Fibroblast of lung (primary cell): ENCODE results near the gene IL17REL. TPM values are rescaled to one million over a fixed set of nuclear protein-coding genes. Genes with fewer than 3 reads are reported as not detected.
A peak's percentile ranks its signal among the peaks of the same experiment; 100 is the strongest.

Experiments used
- DNase-seq, 2 donors: peaks; one replicate each; pipeline versions ENCODE4 v3.0.0 to v3.0.0-alpha.2; 2010; ENCODE audit warnings: low read depth in 2 of 2
- H2AFZ ChIP-seq: 2 replicates; pipeline ENCODE4 v1.5.1; 2012; ENCODE audit warnings: low read length, control low read depth, inconsistent platforms
- H3K27ac ChIP-seq: 2 replicates; pipeline ENCODE4 v1.5.1; 2011; ENCODE audit warnings: low read length, control low read depth; ENCODE audit not compliant: insufficient read depth
- H3K27me3 ChIP-seq: 2 replicates; pipeline ENCODE4 v1.5.1; 2011; ENCODE audit warnings: mild to moderate bottlenecking, low read length; ENCODE audit not compliant: control insufficient read depth, insufficient read depth
- H3K36me3 ChIP-seq: 2 replicates; pipeline ENCODE4 v1.5.1; 2011; ENCODE audit warnings: low read length; ENCODE audit not compliant: control insufficient read depth, insufficient read depth
- H3K4me1 ChIP-seq: 2 replicates; pipeline ENCODE4 v1.5.1; 2011; ENCODE audit warnings: low read length; ENCODE audit not compliant: control insufficient read depth, insufficient read depth; ENCODE audit errors: extremely low read depth
- H3K4me2 ChIP-seq: 2 replicates; pipeline ENCODE4 v1.5.1; 2011; ENCODE audit warnings: low read length, control low read depth; ENCODE audit not compliant: insufficient read depth; ENCODE audit errors: extremely low read depth
- H3K4me3 ChIP-seq, 4 experiments: fragments of 200-600 bp in 1 of 4; sonication (generic) in 1 of 4; replicated peaks in 1 of 4; 2 replicates each; pipeline ENCODE4 v1.5.1; 2011 to 2016; ENCODE audit warnings: low read length in 4 of 4, low read depth in 3 of 4, mild to moderate bottlenecking in 3 of 4, control low read depth in 2 of 4, inconsistent platforms in 1 of 4, mixed read lengths in 1 of 4; ENCODE audit not compliant: insufficient read depth in 1 of 4; ENCODE audit errors: control extremely low read depth in 1 of 4
- H3K79me2 ChIP-seq: 2 replicates; pipeline ENCODE4 v1.5.1; 2012; ENCODE audit warnings: mild to moderate bottlenecking, low read length, inconsistent platforms; ENCODE audit not compliant: control insufficient read depth, insufficient read depth
- H3K9ac ChIP-seq: 2 replicates; pipeline ENCODE4 v1.5.1; 2011; ENCODE audit warnings: mild to moderate bottlenecking, low read length, control low read depth; ENCODE audit not compliant: insufficient read depth
- H3K9me3 ChIP-seq: 2 replicates; pipeline ENCODE4 v1.5.1; 2012; ENCODE audit warnings: low read depth, low read length; ENCODE audit not compliant: control insufficient read depth, insufficient read depth
- H4K20me1 ChIP-seq: 2 replicates; pipeline ENCODE4 v1.5.1; 2011; ENCODE audit warnings: low read length; ENCODE audit not compliant: control insufficient read depth, insufficient read depth; ENCODE audit errors: extremely low read depth
- EZH2 ChIP-seq: IDR thresholded peaks from 2 replicates; pipeline ENCODE4 v1.5.1; 2012; ENCODE audit warnings: low read length, control low read depth, mild to moderate bottlenecking; ENCODE audit errors: missing control alignments
- polyA plus RNA-seq, 2 donors: library from polyadenylated mRNA; depleted of rRNA in 1 of 2; stranded (reverse) in 1 of 2; unstranded in 1 of 2; fragments of >200 nt; gene quantifications; 2 replicates each; pipeline ENCODE4 v1.2.1, GENCODE V29; 2011 to 2012; ENCODE audit warnings: missing spikeins in 1 of 2
- total RNA-seq: library from RNA; depleted of rRNA; stranded (reverse); fragments of >200 nt; gene quantifications from 2 replicates; pipeline ENCODE4 v1.2.1, GENCODE V29; 2014
- TF ChIP-seq, protein P1 (sequence below), 2 donors: IDR thresholded peaks in 1 of 2; conservative IDR thresholded peaks in 1 of 2; 1 replicate in 1 of 2; 2 replicates in 1 of 2; pipeline ENCODE4 v1.5.1; 2011 to 2012; ENCODE audit warnings: low read length in 2 of 2, control low read depth in 1 of 2, inconsistent platforms in 1 of 2, low read depth in 1 of 2, mild to moderate bottlenecking in 1 of 2

IL17REL gene
- total and polyA plus RNA-seq, 2 donors (not counting 1 experiment from before 2014, with no cell fraction given), result under 0.01 TPM; not detected in 1

DNA sequence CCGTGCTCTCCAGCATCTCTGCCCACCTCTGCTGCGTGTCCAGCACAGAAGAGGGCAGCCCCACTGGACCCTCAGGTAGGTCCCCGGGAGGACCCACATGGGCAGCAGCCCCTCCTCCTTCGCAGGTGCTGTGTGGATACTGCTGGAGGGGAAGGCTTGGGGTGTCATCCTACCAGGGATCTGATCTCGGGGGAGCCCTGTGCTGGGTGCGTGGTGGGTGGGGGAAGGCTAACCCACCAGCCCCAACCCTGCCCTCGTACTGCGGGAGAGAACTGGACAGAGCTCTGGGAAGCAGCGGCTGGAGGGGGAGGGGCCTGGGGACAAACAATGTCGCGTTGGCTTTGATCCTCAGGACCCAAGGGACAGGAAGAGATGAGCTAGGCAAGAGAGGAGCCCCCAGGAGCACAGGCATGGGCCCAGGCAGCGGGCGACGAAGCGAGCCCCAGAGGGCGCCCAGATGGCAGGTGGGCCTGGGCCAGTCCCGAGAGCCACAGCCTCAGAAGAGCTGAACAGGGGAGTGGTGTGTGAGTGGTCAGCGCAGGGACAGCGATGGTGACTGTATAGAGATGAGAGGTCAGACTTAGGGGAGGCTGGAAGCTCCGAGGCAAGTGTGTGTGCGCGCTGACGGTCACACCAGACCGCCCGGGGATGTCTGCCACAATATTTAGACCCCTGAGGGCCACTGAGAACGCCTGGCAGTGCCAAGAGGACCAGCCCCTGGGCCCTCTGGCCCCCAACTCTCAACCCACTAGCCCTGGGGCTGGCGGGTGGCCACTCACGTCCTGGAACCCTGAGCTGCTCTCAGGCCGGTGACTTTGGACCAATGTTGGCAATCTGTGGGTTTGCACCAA, 53.4 kb downstream of the IL17REL start:
- H3K27ac ChIP-seq, result no peak overlapping the region

DNA sequence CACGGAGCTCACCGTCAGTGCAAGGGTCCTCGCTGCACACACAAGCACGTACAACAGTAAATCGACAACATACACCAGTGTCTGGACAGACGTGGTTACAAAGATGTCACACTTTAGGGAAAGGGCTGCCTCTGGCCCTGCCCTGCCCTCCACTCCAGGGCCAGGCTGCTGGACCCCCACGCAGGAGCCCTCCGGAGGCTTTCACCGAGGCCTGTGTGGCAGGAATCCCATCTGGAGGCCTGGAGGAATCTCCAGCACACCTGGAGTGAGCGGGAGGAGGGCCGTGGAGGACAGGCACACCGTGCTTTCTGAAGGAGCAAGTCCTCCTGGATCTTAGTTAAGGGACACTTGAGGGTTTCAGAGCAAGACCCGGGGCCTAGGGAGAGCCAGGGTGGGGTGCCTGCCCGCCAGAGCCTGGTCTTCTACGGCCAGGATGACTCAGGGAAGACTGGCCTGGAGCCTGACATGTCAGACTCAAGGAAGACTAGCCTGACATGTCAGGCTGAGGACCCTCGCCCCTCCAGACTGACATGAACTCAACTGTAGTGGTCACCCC, 54.1 kb downstream of the IL17REL start:
- TF ChIP-seq EZH2, result no peak
- TF ChIP-seq, protein P1, sequence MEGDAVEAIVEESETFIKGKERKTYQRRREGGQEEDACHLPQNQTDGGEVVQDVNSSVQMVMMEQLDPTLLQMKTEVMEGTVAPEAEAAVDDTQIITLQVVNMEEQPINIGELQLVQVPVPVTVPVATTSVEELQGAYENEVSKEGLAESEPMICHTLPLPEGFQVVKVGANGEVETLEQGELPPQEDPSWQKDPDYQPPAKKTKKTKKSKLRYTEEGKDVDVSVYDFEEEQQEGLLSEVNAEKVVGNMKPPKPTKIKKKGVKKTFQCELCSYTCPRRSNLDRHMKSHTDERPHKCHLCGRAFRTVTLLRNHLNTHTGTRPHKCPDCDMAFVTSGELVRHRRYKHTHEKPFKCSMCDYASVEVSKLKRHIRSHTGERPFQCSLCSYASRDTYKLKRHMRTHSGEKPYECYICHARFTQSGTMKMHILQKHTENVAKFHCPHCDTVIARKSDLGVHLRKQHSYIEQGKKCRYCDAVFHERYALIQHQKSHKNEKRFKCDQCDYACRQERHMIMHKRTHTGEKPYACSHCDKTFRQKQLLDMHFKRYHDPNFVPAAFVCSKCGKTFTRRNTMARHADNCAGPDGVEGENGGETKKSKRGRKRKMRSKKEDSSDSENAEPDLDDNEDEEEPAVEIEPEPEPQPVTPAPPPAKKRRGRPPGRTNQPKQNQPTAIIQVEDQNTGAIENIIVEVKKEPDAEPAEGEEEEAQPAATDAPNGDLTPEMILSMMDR (conservative IDR thresholded peaks at IDR 0.05 in 1 of 2, IDR thresholded peaks at IDR 0.05 in 1 of 2; ENCODE audit: low read depth in 1 of 2, low read length in 2 of 2), result no peak
- DNase-seq, result no peak
- H3K9ac ChIP-seq, result no peak overlapping the region
- no peaks in the 10 kb centered on the region for H3K9me3 ChIP-seq
- H3K27ac ChIP-seq, result no peak overlapping the region
- no peaks in the 10 kb centered on the region for H3K27me3 ChIP-seq
- peaks cover 14% of the 10 kb centered on the region for H3K4me1 ChIP-seq
- H4K20me1 ChIP-seq, result no peaks in the 10 kb centered on the region
- no peak overlapping the region for H2AFZ ChIP-seq
- H3K4me2 ChIP-seq, result no peak overlapping the region
- peaks cover 15% of the 10 kb centered on the region for H3K36me3 ChIP-seq
- H3K79me2 ChIP-seq, result peaks cover 24% of the 10 kb centered on the region
- no peak overlapping the region for H3K4me3 ChIP-seq

More for the DNA sequence above, 53.4 kb downstream of the IL17REL start:
- Histone ChIP-seq H4K20me1 (no peaks in the 10 kb centered on the region), H3K4me1 (peaks cover 14% of the 10 kb centered on the region), H3K9me3 (no peaks in the 10 kb centered on the region), H3K79me2 (peaks cover 30% of the 10 kb centered on the region), H3K36me3 (peaks cover 20% of the 10 kb centered on the region), H3K27me3 (no peaks in the 10 kb centered on the region), H3K9ac (no peak overlapping the region), H2AFZ (no peak overlapping the region), H3K4me2 (peak overlapping the region; percentile 87), H3K4me3 (peak overlapping the region in 2 of 4 experiments; percentile 3 to 84)
- TF ChIP-seq EZH2, result no peak
- TF ChIP-seq, protein P1 (conservative IDR thresholded peaks at IDR 0.05 in 1 of 2, IDR thresholded peaks at IDR 0.05 in 1 of 2; ENCODE audit: low read depth in 1 of 2, low read length in 2 of 2), result no peak
- no peak for DNase-seq

DNA sequence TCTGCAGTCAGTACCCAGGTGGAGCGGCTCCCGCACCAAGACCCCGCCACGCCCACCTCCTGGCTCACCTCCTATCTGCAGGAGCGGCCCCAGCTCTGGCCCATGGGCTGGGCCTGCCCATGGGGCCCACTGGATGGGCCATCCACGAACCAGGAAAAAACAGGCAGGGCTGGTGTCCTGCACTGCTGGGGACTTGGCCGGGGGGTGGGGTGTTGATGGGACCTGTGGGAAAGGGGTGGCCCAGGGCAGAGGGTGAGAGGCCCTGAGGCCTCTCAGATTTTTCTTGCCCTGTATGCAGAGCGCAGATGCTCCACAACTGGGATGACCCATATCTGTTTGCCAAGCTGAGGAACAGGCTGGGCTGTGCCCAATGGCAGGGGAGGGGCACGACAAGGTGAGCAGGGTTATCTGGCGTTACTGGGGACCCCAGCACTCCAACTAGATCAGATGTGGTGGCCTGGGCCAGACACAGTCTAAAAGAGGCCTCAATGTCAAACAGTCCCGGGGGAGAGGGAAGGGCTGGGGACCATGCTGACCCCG, 54.7 kb downstream of the IL17REL start:
- peaks cover 19% of the 10 kb centered on the region for H3K79me2 ChIP-seq
- H3K4me2 ChIP-seq, result no peak overlapping the region
- H3K36me3 ChIP-seq, result peaks cover 10% of the 10 kb centered on the region
- H3K9me3 ChIP-seq, result no peaks in the 10 kb centered on the region
- H3K4me1 ChIP-seq, result peaks cover 10% of the 10 kb centered on the region
- no peak overlapping the region for H2AFZ ChIP-seq
- no peak for TF ChIP-seq EZH2
- TF ChIP-seq, protein P1 (conservative IDR thresholded peaks at IDR 0.05 in 1 of 2, IDR thresholded peaks at IDR 0.05 in 1 of 2; ENCODE audit: low read depth in 1 of 2, low read length in 2 of 2), result no peak
- no peak overlapping the region for H3K9ac ChIP-seq
- no peak overlapping the region for H3K4me3 ChIP-seq
- H3K27me3 ChIP-seq, result no peaks in the 10 kb centered on the region
- no peak for DNase-seq
- no peak overlapping the region for H3K27ac ChIP-seq
- H4K20me1 ChIP-seq, result no peaks in the 10 kb centered on the region
